Left lung (tissue), 10 donors: ENCODE data around the gene ZPLD1. TPM values are rescaled to one million over a fixed set of nuclear protein-coding genes. Genes with fewer than 3 reads are reported as not detected.

Experiments used
- ATAC-seq: fragments of 200-7000 bp; cut with Tn5 transposase; one replicate; pipeline ENCODE4 v1.9.1; 2020; ENCODE audit warnings: moderate library complexity
- DNase-seq, 4 donors: peaks; one replicate each; pipeline ENCODE4 v3.0.0-alpha.2; 2013 to 2020
- H3K27ac ChIP-seq, 2 donors: fragments of 200-600 bp; sonication (generic) in 1 of 2; one replicate each; pipeline versions ENCODE4 v1.5.0 to v1.8.0; 2020 to 2021
- H3K27me3 ChIP-seq, 2 donors: fragments of 200-600 bp; sonication (generic) in 1 of 2; one replicate each; pipeline versions ENCODE4 v1.5.0 to v1.8.0; 2020 to 2021
- H3K36me3 ChIP-seq, 2 donors: fragments of 200-600 bp; sonication (generic) in 1 of 2; one replicate each; pipeline versions ENCODE4 v1.5.0 to v1.8.0; 2020 to 2021
- H3K4me1 ChIP-seq, 2 donors: fragments of 200-600 bp; one replicate each; pipeline ENCODE4 v1.8.0; 2021
- H3K4me3 ChIP-seq, 2 donors: fragments of 200-600 bp; sonication (generic) in 1 of 2; one replicate each; pipeline versions ENCODE4 v1.5.0 to v1.8.0; 2020 to 2021; ENCODE audit warnings: mild to moderate bottlenecking in 1 of 2
- H3K9me3 ChIP-seq, 2 donors: fragments of 200-600 bp; sonication (generic) in 1 of 2; one replicate each; pipeline versions ENCODE4 v1.5.0 to v1.8.0; 2020 to 2021
- CTCF ChIP-seq, 2 donors: fragments of 200-600 bp; sonication (generic) in 1 of 2; IDR thresholded peaks; one replicate each; pipeline versions ENCODE4 v1.5.0 to v1.8.0; 2021; ENCODE audit warnings: antibody characterized with exemption in 2 of 2
- intact Hi-C, 2 donors: fragments of 100-400 bp; cut with DNase I; formaldehyde crosslinking; loops; one replicate each; pipeline versions ENCODE4 v1.11.2 to v1.14.2; 2022
- polyA plus RNA-seq, 6 donors: library from polyadenylated mRNA; unstranded; fragments of 120-200 nt; gene quantifications; one replicate each; pipeline ENCODE4 v1.2.1, GENCODE V29; 2013; ENCODE audit not compliant: insufficient read length in 6 of 6
- total RNA-seq, 2 donors: library from RNA; stranded (reverse); fragmentation: NEBNext Ultra II Directional; extraction: Animal tissue kit (Norgen Biotek cat#: 25700); gene quantifications; one replicate each; pipeline ENCODE4 v1.2.1, GENCODE V29; 2021
- donor health status: DM: no; HTN: yes; CAD: no.
- donor health status: DM: no; HTN: no; CAD: no.

The ZPLD1 gene
- total and polyA plus RNA-seq, 8 donors: 0.21 to 0.26 TPM; not detected in 6

DNA sequence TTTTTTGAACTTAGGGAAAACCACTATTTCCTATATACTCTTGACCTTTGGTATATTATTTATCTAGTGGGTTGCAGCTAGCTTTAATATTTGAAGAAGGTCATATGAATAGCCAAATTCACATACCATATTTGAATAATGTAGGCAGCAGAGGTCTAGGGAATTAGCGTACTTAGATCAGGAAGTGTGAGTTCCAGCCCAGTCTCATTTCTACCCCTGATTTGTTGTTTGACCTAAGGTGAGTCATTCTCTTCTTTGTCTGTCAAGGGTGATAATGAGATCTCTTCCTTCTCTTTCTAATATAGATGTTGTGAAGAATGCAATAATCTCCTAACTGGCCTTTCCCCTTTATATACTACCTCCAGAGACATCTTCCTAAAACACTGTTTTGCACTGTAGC lies 36.6 kb upstream of the ZPLD1 start:
- no peak for TF ChIP-seq CTCF (IDR thresholded peaks at IDR 0.05)
- Histone ChIP-seq H3K4me3 (no peak overlapping the region), H3K9me3 (no peaks in the 10 kb centered on the region), H3K27ac (no peak overlapping the region), H3K4me1 (no peaks in the 10 kb centered on the region), H3K36me3 (no peaks in the 10 kb centered on the region), H3K27me3 (no peaks in the 10 kb centered on the region)
- no peak for DNase-seq
- no peak for ATAC-seq
- intact Hi-C loops: no loop called here

DNA sequence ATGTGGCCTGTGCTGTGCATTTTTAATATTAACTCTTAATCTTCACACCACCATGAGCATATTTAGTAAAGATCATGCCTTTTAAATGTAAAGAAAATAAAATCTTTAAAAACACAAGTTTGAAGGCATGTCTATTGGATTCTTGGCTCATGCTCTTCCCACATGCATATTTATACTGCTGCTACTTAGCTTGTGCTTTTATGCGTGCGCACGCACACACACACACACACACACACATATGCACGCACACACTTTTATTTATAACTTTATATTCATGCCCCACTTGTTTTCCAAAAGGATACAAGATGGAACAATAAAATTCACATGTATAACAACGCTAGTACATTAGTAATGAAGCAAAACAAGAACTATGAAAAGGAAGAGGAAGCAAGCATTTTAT lies 36.1 kb upstream of the ZPLD1 start:
- Histone ChIP-seq H3K4me3 (no peak overlapping the region), H3K27ac (no peak overlapping the region), H3K36me3 (no peaks in the 10 kb centered on the region), H3K27me3 (no peaks in the 10 kb centered on the region), H3K4me1 (no peaks in the 10 kb centered on the region), H3K9me3 (no peaks in the 10 kb centered on the region)
- DNase-seq: no peak
- no peak for TF ChIP-seq CTCF (IDR thresholded peaks at IDR 0.05)
- ATAC-seq: no peak
- intact Hi-C loops: no loop called here

- no peak for ATAC-seq
- intact Hi-C loops: no loop called here
- H3K4me3 ChIP-seq: no peak overlapping the region
- no peak for TF ChIP-seq CTCF (IDR thresholded peaks at IDR 0.05)
- no peaks in the 10 kb centered on the region for H3K36me3 ChIP-seq
- no peaks in the 10 kb centered on the region for H3K27me3 ChIP-seq
- H3K27ac ChIP-seq: no peak overlapping the region
- H3K9me3 ChIP-seq: no peaks in the 10 kb centered on the region
- no peaks in the 10 kb centered on the region for H3K4me1 ChIP-seq
- DNase-seq: no peak
Observed at GRCh38 chr3:102400142-102400541, 34.7 kb upstream of the ZPLD1 start.

- no peaks in the 10 kb centered on the region for H3K4me1 ChIP-seq
- H3K27me3 ChIP-seq: no peaks in the 10 kb centered on the region
- no peaks in the 10 kb centered on the region for H3K36me3 ChIP-seq
- no peak overlapping the region for H3K4me3 ChIP-seq
- intact Hi-C loops: no loop called here
- ATAC-seq (no peak), DNase-seq (no peak)
- H3K27ac ChIP-seq: no peak overlapping the region
- no peak for TF ChIP-seq CTCF (IDR thresholded peaks at IDR 0.05)
- no peaks in the 10 kb centered on the region for H3K9me3 ChIP-seq
Observed at GRCh38 chr3:102400766-102401165, 34.0 kb upstream of the ZPLD1 start.

GRCh38 chr3:102410616-102411015 lies 24.2 kb upstream of the ZPLD1 start:
- ATAC-seq: no peak
- intact Hi-C loops: no loop called here
- Histone ChIP-seq H3K27ac (no peak overlapping the region), H3K4me1 (no peaks in the 10 kb centered on the region), H3K4me3 (no peak overlapping the region), H3K36me3 (no peaks in the 10 kb centered on the region), H3K27me3 (no peaks in the 10 kb centered on the region), H3K9me3 (no peaks in the 10 kb centered on the region)
- no peak for DNase-seq
- TF ChIP-seq CTCF (IDR thresholded peaks at IDR 0.05): no peak
